Neural crest cell (in vitro differentiated cells): ENCODE measurements around the gene CDK9. TPM values are rescaled to one million over a fixed set of nuclear protein-coding genes. Genes with fewer than 3 reads are reported as not detected.

Experiments
- DNase-seq: peaks from one replicate; pipeline ENCODE4 v3.0.0; 2021; ENCODE audit warnings: low read depth, mixed read lengths, low spot score
- H3K27ac Mint-ChIP-seq: one replicate; pipeline ENCODE4 v1.8.0; 2021; ENCODE audit warnings: mild to moderate bottlenecking, mixed read lengths; ENCODE audit not compliant: unreplicated experiment
- H3K27me3 Mint-ChIP-seq: 2 replicates; pipeline ENCODE4 v1.8.0; 2021; ENCODE audit warnings: low read depth, mild to moderate bottlenecking, mixed read lengths
- H3K36me3 Mint-ChIP-seq: 2 replicates; pipeline ENCODE4 v1.8.0; 2021; ENCODE audit warnings: low read depth, mild to moderate bottlenecking, mixed read lengths
- H3K4me1 Mint-ChIP-seq: 2 replicates; pipeline ENCODE4 v1.8.0; 2021; ENCODE audit warnings: mixed read lengths
- H3K4me3 Mint-ChIP-seq: one replicate; pipeline ENCODE4 v1.8.0; 2021; ENCODE audit warnings: mild to moderate bottlenecking, mixed read lengths
- H3K9me3 Mint-ChIP-seq: 2 replicates; pipeline ENCODE4 v1.8.0; 2021; ENCODE audit warnings: mixed read lengths
- total RNA-seq: library from RNA; stranded (reverse); gene quantifications from 2 replicates; pipeline ENCODE4 v1.2.1, GENCODE V29; 2021
- TF ChIP-seq, protein P1 (sequence below): fragments of 200-600 bp; sonication (generic); conservative IDR thresholded peaks from 2 replicates; pipeline ENCODE4 v1.5.0; 2021; ENCODE audit warnings: antibody characterized with exemption, mild to moderate bottlenecking

The CDK9 gene
- total RNA-seq, 1 donor from 2014 or later = 84.8 TPM

DNA sequence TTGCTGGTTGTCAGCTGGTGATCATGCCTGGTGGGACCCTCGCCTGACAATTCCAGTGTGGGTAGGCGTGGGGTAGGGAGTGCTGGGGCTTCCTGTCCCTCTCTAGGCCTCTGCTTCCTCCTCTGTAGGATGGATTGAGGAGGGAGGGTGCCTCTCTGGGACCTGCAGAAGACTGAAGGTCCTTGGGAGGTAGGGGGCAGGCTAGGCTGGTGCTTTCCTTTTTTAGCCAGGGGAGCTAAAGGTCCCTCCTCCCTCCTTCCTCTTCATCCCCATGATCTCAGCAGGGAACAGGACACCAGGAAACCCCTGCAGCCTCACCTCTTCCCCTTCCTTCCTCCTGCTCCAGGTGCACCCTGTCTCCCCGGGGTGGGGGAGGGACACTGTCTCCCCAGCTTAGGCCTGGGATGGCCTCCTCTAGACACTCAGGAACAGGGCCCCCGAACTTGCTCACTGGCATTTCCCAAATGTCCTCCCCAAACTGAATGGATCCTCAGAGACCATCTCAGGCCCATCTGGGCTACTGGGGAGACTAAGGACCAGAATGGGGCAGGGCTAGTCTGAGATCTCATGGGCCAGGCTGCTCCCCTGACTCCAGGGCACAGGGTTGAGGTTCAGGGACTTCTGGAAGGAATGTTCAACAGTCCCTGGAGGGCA lies 15.8 kb upstream of the CDK9 start:
- peaks cover 37% of the 10 kb centered on the region for H3K4me1 Mint-ChIP-seq
- H3K36me3 Mint-ChIP-seq = no peaks in the 10 kb centered on the region
- H3K27me3 Mint-ChIP-seq = peaks cover 11% of the 10 kb centered on the region
- TF ChIP-seq, protein P1, sequence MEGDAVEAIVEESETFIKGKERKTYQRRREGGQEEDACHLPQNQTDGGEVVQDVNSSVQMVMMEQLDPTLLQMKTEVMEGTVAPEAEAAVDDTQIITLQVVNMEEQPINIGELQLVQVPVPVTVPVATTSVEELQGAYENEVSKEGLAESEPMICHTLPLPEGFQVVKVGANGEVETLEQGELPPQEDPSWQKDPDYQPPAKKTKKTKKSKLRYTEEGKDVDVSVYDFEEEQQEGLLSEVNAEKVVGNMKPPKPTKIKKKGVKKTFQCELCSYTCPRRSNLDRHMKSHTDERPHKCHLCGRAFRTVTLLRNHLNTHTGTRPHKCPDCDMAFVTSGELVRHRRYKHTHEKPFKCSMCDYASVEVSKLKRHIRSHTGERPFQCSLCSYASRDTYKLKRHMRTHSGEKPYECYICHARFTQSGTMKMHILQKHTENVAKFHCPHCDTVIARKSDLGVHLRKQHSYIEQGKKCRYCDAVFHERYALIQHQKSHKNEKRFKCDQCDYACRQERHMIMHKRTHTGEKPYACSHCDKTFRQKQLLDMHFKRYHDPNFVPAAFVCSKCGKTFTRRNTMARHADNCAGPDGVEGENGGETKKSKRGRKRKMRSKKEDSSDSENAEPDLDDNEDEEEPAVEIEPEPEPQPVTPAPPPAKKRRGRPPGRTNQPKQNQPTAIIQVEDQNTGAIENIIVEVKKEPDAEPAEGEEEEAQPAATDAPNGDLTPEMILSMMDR = no peak
- peak overlapping the region; percentile 78 for H3K4me3 Mint-ChIP-seq
- no peak for DNase-seq
- no peak overlapping the region for H3K27ac Mint-ChIP-seq
- H3K9me3 Mint-ChIP-seq = no peaks in the 10 kb centered on the region

- Mint-ChIP-seq H3K27ac (no peak overlapping the region), H3K4me1 (peaks cover 37% of the 10 kb centered on the region), H3K36me3 (no peaks in the 10 kb centered on the region), H3K9me3 (no peaks in the 10 kb centered on the region), H3K4me3 (peak overlapping the region; percentile 78), H3K27me3 (peaks cover 11% of the 10 kb centered on the region)
- no peak for DNase-seq
- TF ChIP-seq, protein P1 = no peak
Measured at GRCh38 chr9:127770583-127770904, 15.3 kb upstream of the CDK9 start.

DNA sequence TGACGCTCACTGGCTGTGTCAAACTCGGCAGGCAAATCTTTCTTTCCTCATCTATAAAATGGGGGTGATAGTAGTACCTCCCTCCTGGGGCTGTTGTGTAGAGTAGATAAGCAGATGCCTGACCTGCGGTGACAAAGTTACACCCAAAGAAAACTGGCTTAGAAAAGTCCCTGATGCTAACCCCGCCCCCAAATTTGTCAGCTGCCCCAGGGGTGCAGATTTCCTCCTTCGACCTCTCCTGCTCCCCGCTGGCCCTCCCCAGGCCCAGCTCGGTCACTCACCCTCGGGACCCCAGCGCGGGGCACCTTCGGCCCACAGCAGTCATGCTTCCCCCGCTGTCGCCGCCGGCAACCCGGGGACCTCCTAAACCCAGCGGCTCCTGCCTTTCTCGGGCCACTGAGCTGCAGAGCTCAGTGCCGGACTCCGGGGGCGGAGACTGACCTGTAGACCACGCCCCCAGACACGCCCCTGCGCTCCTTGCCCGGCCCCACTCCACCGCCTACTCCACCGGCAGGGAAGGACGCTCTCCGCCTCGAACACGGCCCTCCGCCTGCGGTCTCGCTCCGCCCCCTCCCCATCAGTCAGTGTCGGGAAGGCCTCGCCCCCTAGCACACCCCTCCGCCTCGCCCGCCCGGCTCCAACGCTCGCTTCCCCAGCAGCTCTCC lies 14.8 kb upstream of the CDK9 start:
- peaks cover 11% of the 10 kb centered on the region for H3K27me3 Mint-ChIP-seq
- peak; percentile 98 for DNase-seq
- no peaks in the 10 kb centered on the region for H3K36me3 Mint-ChIP-seq
- peaks cover 37% of the 10 kb centered on the region for H3K4me1 Mint-ChIP-seq
- H3K9me3 Mint-ChIP-seq = no peaks in the 10 kb centered on the region
- H3K27ac Mint-ChIP-seq = no peak overlapping the region
- TF ChIP-seq, protein P1 = no peak
- H3K4me3 Mint-ChIP-seq = peak overlapping the region; percentile 78

DNA sequence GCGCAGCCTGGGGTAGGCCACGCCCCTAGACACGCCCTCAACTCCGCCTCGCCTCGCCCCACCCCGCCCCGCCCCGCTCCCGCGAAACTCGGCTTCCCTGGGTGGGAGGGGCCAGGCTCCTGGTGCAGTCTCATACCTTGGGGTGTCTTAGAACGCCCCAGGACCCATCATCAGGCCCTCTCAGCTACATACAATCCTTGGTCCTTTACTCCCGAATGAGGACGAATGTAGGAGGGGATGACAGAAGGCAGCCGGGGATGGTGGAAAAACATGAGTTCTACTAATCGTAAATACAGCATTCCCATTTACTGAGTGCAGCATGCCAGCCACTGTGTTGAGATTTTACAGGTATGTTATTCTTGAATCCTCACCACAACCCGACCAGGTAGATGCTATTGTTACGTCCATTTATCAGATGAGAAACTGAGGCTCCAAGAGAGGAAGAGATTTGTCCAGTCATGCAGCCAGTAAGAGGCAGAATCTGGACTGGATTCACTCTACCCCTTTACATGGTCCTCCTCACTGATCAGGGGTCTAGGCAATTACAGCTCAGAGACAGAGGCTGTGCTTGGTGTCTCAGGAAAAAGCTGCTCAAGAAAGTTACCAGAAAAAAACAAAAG lies 14.2 kb upstream of the CDK9 start:
- no peak for DNase-seq
- TF ChIP-seq, protein P1 = no peak
- Mint-ChIP-seq H3K27ac (no peak overlapping the region), H3K4me3 (peak overlapping the region; percentile 78), H3K27me3 (peaks cover 11% of the 10 kb centered on the region), H3K4me1 (peaks cover 37% of the 10 kb centered on the region), H3K36me3 (no peaks in the 10 kb centered on the region), H3K9me3 (no peaks in the 10 kb centered on the region)

DNA sequence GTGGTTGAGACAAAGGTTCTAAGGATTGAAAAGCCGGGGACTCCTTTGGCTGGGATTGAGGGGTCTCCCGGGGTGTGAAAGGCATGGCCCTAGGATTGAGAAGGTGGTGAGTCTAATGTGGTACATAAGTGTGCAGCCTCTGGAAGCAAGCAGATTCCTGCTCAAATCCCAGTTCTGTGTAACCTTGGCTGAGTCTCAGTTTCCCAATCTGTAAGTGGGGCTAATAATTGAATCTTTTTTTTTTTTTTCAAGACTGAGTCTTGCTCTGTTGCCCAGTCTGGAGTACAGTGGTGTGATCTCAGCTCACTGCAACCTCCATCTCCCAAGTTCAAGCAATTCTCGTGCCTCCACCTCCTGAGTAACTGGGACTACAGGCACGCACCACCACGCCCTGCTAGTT lies 13.2 kb upstream of the CDK9 start:
- no peak for DNase-seq
- Mint-ChIP-seq H3K36me3 (no peaks in the 10 kb centered on the region), H3K9me3 (no peaks in the 10 kb centered on the region), H3K27ac (no peak overlapping the region), H3K4me1 (peaks cover 29% of the 10 kb centered on the region), H3K4me3 (no peak overlapping the region), H3K27me3 (peaks cover 11% of the 10 kb centered on the region)
- TF ChIP-seq, protein P1 = no peak
